Keratinocyte (primary cell): ENCODE results near the gene MAEA. TPM values are rescaled to one million over a fixed set of nuclear protein-coding genes. Genes with fewer than 3 reads are reported as not detected.

Experiments used
- DNase-seq: peaks from one replicate; pipeline ENCODE4 v3.0.0-alpha.2; 2011; ENCODE audit warnings: low read depth, missing footprints, low spot score
- FAIRE-seq: peaks from 2 replicates; lab custom pipeline; 2011; peaks lifted over from hg19 to GRCh38; lab: Jason Lieb, UNC
- H2AFZ ChIP-seq: 2 replicates; pipeline ENCODE4 v1.6.0; 2012; ENCODE audit warnings: low read length, control low read depth, inconsistent platforms; ENCODE audit not compliant: control insufficient read depth
- H3K27ac ChIP-seq: 2 replicates; pipeline ENCODE4 v1.5.1; 2011; ENCODE audit warnings: low read length; ENCODE audit not compliant: control insufficient read depth, insufficient read depth
- H3K27me3 ChIP-seq: 3 replicates; pipeline ENCODE4 v1.6.0; 2011; ENCODE audit warnings: low read length; ENCODE audit not compliant: control insufficient read depth, insufficient read depth; ENCODE audit errors: extremely low read depth
- H3K36me3 ChIP-seq, 2 experiments: 2 replicates in 1 of 2; 3 replicates in 1 of 2; pipeline ENCODE4 v1.5.1; 2011; ENCODE audit warnings: low read length in 2 of 2, mild to moderate bottlenecking in 1 of 2; ENCODE audit not compliant: control insufficient read depth in 2 of 2, insufficient read depth in 2 of 2; ENCODE audit errors: extremely low read depth in 1 of 2
- H3K4me1 ChIP-seq: 3 replicates; pipeline ENCODE4 v1.5.1; 2011; ENCODE audit warnings: low read length; ENCODE audit not compliant: control insufficient read depth, insufficient read depth; ENCODE audit errors: extremely low read depth
- H3K4me2 ChIP-seq: 3 replicates; pipeline ENCODE4 v1.6.0; 2011; ENCODE audit warnings: low read depth, low read length; ENCODE audit not compliant: control insufficient read depth, insufficient read depth; ENCODE audit errors: extremely low read depth
- H3K4me3 ChIP-seq, 3 experiments: fragments of 200-600 bp in 1 of 3; sonication (generic) in 1 of 3; 2 replicates in 2 of 3; 3 replicates in 1 of 3; pipeline ENCODE4 v1.5.1; 2011 to 2016; ENCODE audit warnings: low read length in 3 of 3, mild to moderate bottlenecking in 3 of 3, control low read depth in 2 of 3, inconsistent platforms in 1 of 3, low read depth in 1 of 3, mixed read lengths in 1 of 3, mixed run types in 1 of 3, moderate library complexity in 1 of 3; ENCODE audit not compliant: control insufficient read depth in 2 of 3, insufficient read depth in 2 of 3; ENCODE audit errors: extremely low read depth in 1 of 3
- H3K79me2 ChIP-seq: 2 replicates; pipeline ENCODE4 v1.6.0; 2012; ENCODE audit warnings: low read length; ENCODE audit not compliant: control insufficient read depth, insufficient read depth
- H3K9ac ChIP-seq: 3 replicates; pipeline ENCODE4 v1.6.0; 2011; ENCODE audit warnings: low read length; ENCODE audit not compliant: control insufficient read depth, insufficient read depth; ENCODE audit errors: extremely low read depth
- H3K9me1 ChIP-seq: 3 replicates; pipeline ENCODE4 v1.6.0; 2011; ENCODE audit warnings: low read length; ENCODE audit not compliant: control insufficient read depth, insufficient read depth; ENCODE audit errors: extremely low read depth
- H3K9me3 ChIP-seq: 2 replicates; pipeline ENCODE4 v1.5.1; 2012; ENCODE audit warnings: low read depth, low read length; ENCODE audit not compliant: control insufficient read depth
- H4K20me1 ChIP-seq: 3 replicates; pipeline ENCODE4 v1.6.0; 2011; ENCODE audit warnings: low read length; ENCODE audit not compliant: control insufficient read depth, insufficient read depth; ENCODE audit errors: extremely low read depth
- CTCF ChIP-seq, 3 experiments: IDR thresholded peaks in 1 of 3; conservative IDR thresholded peaks in 1 of 3; optimal IDR thresholded peaks in 1 of 3; 2 replicates in 2 of 3; 3 replicates in 1 of 3; pipeline versions ENCODE3 to v1.5.1; 2011; ENCODE audit warnings: low read length in 3 of 3, mild to moderate bottlenecking in 3 of 3, moderate library complexity in 2 of 3, control low read depth in 1 of 3, inconsistent platforms in 1 of 3; ENCODE audit not compliant: insufficient read depth in 2 of 3; ENCODE audit errors: extremely low read depth in 1 of 3
- EZH2 ChIP-seq: IDR thresholded peaks from one replicate; pipeline ENCODE4 v1.6.1; 2012; ENCODE audit warnings: inconsistent platforms, mild to moderate bottlenecking, low read length, moderate library complexity
- dilution Hi-C: fragments of 300-500 bp; cut with MboI; formaldehyde crosslinking; loops from one replicate; pipeline ENCODE4 v1.7.0; 2020; ENCODE audit warnings: low sequenced_read_pairs; ENCODE audit not compliant: extremely low pct_ligation_motif_present
- polyA plus RNA-seq, 5 experiments: library from polyadenylated mRNA; depleted of rRNA in 3 of 5; stranded (reverse) in 3 of 5; stranded (forward) in 1 of 5; unstranded in 1 of 5; fragments of >200 nt; gene quantifications; 1 replicate in 1 of 5; 2 replicates in 3 of 5; 3 replicates in 1 of 5; pipeline versions ENCODE4 v1.2.1 to v1.2.3, GENCODE V29; 2011 to 2012; ENCODE audit warnings: missing spikeins in 2 of 5, low read depth in 1 of 5, low replicate concordance in 1 of 5

MAEA gene
- polyA plus RNA-seq, 1 donor (not counting 4 experiments of a cell fraction or from before 2014, with no cell fraction given) = 89.7 TPM

- peaks cover 50% of the 10 kb centered on the region for H3K79me2 ChIP-seq
- no peak for DNase-seq
- no peaks in the 10 kb centered on the region for H3K9me1 ChIP-seq
- no peak overlapping the region for H3K27ac ChIP-seq
- dilution Hi-C loops = no loop called here
- TF ChIP-seq CTCF (optimal IDR thresholded peaks at IDR 0.05 in 1 of 3, IDR thresholded peaks at IDR 0.05 in 1 of 3, conservative IDR thresholded peaks at IDR 0.05 in 1 of 3; ENCODE audit: extremely low read depth in 1 of 3, insufficient read depth in 2 of 3, low read length in 3 of 3) = no peak
- TF ChIP-seq EZH2 = no peak
- H3K9ac ChIP-seq = no peak overlapping the region
- H3K4me2 ChIP-seq = no peak overlapping the region
- H3K9me3 ChIP-seq = no peaks in the 10 kb centered on the region
- no peak for FAIRE-seq
- no peak overlapping the region for H2AFZ ChIP-seq
- H4K20me1 ChIP-seq = no peaks in the 10 kb centered on the region
- no peaks in the 10 kb centered on the region for H3K27me3 ChIP-seq
- no peak overlapping the region for H3K4me3 ChIP-seq
- peaks cover 11% of the 10 kb centered on the region for H3K4me1 ChIP-seq
- peaks cover 31 to 43% of the 10 kb centered on the region in 2 experiments for H3K36me3 ChIP-seq
Measured at GRCh38 chr4:1317177-1318045, 27.7 kb downstream of the MAEA start.

GRCh38 chr4:1318046-1318375 lies 28.3 kb downstream of the MAEA start:
- Histone ChIP-seq H3K4me3 (no peak overlapping the region), H4K20me1 (no peaks in the 10 kb centered on the region), H3K27me3 (no peaks in the 10 kb centered on the region), H3K36me3 (peaks cover 28 to 38% of the 10 kb centered on the region in 2 experiments), H3K4me2 (no peak overlapping the region), H3K27ac (no peak overlapping the region), H3K9me1 (no peaks in the 10 kb centered on the region), H3K79me2 (peaks cover 44% of the 10 kb centered on the region), H3K9me3 (no peaks in the 10 kb centered on the region), H3K9ac (no peak overlapping the region), H2AFZ (no peak overlapping the region), H3K4me1 (peaks cover 17% of the 10 kb centered on the region)
- dilution Hi-C loops = no loop called here
- TF ChIP-seq CTCF (optimal IDR thresholded peaks at IDR 0.05 in 1 of 3, IDR thresholded peaks at IDR 0.05 in 1 of 3, conservative IDR thresholded peaks at IDR 0.05 in 1 of 3; ENCODE audit: extremely low read depth in 1 of 3, insufficient read depth in 2 of 3, low read length in 3 of 3) = no peak
- no peak for TF ChIP-seq EZH2
- DNase-seq = no peak
- FAIRE-seq = no peak
